HUES64 (cell line): Measurements from ENCODE around the gene CTDP1.
"Not testable (repeated sequence)": the region's sequence is repeated elsewhere in the genome, so short reads cannot be mapped to it uniquely, and the experiment has no call there.

Experiments used
- H3K27ac ChIP-seq: 2 replicates; pipeline ENCODE4 v1.7.0; 2013; ENCODE audit warnings: low read depth, low read length, inconsistent platforms
- H3K27me3 ChIP-seq: 2 replicates; pipeline ENCODE4 v1.6.1; 2013; ENCODE audit warnings: mild to moderate bottlenecking, low read length; ENCODE audit not compliant: insufficient read depth
- H3K36me3 ChIP-seq: 2 replicates; pipeline ENCODE4 v1.6.1; 2013; ENCODE audit warnings: mild to moderate bottlenecking, low read length; ENCODE audit not compliant: insufficient read depth
- H3K4me1 ChIP-seq: 2 replicates; pipeline ENCODE4 v1.6.1; 2013; ENCODE audit warnings: mild to moderate bottlenecking, low read length, moderate library complexity; ENCODE audit not compliant: insufficient read depth
- H3K4me3 ChIP-seq: 2 replicates; pipeline ENCODE4 v1.5.1; 2013; ENCODE audit warnings: mild to moderate bottlenecking, low read length, moderate library complexity
- H3K9ac ChIP-seq: 2 replicates; pipeline ENCODE4 v1.6.1; 2013; ENCODE audit warnings: mild to moderate bottlenecking, low read depth, low read length
- H3K9me3 ChIP-seq: 2 replicates; pipeline ENCODE4 v1.6.1; 2013; ENCODE audit warnings: low read depth, low read length; ENCODE audit not compliant: insufficient read depth
- WGBS: fragments of 150-250, 120-280 bp; methylation state at CpG from one replicate; pipeline ENCODE4 v1.1.7; 2013; ENCODE audit warnings: missing lambda C conversion rate; 5-methylcytosine and 5-hydroxymethylcytosine counted together

CTDP1 gene

DNA sequence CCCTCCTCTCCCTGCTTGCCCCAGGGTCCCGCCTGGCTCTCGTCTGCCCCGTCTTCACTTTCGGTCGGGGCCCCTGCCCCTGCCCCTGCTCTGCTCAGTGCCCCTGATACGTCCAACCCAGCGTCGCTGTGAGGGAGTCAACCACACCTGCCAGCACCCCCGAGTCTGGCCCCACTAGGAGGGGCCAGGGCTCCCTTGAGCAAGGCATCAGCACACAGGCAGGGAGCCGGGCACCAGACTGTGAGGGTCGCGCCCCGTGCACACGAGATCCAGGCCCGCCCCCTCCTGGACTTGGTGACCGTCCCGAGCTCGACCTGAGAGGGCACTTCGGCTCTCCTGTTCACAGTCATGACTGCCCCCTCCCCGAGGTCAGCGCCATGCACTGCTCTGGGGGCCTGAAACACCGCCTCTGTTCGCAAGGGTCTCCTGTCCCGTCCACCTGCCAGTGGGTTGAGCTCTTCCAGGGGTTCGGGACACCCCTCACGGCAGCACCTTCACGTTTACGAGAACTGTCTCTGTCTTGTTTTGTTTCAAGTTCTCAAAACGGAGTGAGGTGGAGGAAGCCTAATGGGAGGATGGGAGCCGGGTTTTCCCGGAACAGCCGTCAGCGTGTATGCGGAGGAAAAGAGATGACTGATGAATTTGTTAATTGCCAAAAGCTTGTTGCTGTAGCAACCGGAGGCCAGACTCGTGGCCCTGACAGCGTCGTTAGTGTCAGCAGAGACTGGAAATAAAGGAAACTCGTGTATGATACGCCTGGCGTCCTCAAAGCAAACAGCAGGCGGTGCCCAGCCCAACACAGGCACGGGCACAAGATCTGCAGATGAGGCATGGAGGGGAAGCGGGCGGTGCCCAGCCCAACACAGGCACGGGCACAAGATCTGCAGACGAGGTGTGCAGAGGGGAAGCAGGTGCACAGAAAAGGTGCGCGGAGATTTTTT, 69.9 kb downstream of the CTDP1 start:
- Histone ChIP-seq H3K9me3 (no peaks in the 10 kb centered on the region), H3K4me3 (no peak overlapping the region), H3K9ac (no peak overlapping the region), H3K4me1 (no peaks in the 10 kb centered on the region), H3K36me3 (peaks cover 14% of the 10 kb centered on the region), H3K27ac (no peak overlapping the region), H3K27me3 (no peaks in the 10 kb centered on the region)
- WGBS: 93% methylated on average over 49 of the region's 49 CpGs

DNA sequence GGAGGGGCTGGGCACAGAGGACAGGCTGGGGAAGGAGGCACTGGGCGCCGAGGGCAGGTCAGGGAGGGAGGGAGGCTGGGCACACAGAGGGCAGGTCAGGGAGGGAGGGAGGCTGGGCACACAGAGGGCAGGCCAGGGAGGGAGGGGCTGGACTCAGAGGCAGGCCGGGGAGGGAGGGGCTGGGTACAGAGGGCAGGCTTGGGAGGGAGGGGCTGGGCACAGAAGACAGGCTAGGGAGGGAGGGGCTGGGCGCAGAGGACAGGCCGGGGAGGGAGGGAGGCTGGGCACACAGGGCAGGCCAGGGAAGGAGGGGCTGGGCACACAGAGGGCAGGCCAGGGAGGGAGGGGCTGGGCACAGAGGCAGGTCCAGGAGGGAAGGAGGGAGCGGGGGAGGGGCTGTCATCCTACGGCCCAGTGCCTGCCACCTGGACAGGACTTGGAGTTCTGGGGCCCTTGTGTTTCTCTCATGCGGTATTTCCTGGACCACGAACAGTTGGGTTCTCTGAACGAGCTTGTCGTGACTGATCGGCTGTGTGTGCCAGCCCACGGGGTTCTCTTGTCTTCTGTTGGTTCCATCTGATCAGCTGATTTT, 71.5 kb downstream of the CTDP1 start:
- WGBS: 92% methylated on average over 13 of the region's 13 CpGs
- no peak overlapping the region for H3K9ac ChIP-seq
- no peaks in the 10 kb centered on the region for H3K4me1 ChIP-seq
- peaks cover 20% of the 10 kb centered on the region for H3K36me3 ChIP-seq
- no peak overlapping the region for H3K27ac ChIP-seq
- H3K27me3 ChIP-seq: no peaks in the 10 kb centered on the region
- no peak overlapping the region for H3K4me3 ChIP-seq
- H3K9me3 ChIP-seq: no peaks in the 10 kb centered on the region

DNA sequence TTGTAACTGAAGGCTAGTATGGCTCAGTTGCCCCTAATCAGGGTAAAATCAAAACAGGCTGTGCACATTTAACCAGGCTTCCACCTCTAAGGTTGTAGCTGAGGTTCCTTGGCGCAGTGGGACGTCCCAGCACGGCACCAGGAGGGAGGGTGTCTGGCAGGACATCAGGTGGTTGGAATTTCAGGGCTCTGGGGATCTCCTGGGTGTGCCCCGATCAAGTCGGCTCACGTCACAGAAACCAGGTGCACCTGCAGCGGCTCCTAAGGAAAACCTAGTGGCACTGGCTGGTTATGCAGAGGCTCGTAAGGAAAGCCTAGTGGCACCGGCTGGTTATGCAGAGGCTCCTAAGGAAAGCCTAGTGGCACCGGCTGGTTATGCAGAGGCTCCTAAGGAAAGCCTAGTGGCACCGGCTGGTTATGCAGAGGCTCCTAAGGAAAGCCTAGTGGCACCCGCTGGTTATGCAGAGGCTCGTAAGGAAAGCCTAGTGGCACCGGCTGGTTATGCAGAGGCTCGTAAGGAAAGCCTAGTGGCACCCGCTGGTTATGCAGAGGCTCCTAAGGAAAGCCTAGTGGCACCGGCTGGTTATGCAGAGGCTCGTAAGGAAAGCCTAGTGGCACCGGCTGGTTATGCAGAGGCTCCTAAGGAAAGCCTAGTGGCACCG, 72.4 kb downstream of the CTDP1 start:
- WGBS: 95% methylated on average over 16 of the region's 20 CpGs
- H3K36me3 ChIP-seq: peaks cover 20% of the 10 kb centered on the region
- H3K27me3 ChIP-seq, H3K4me3 ChIP-seq, H3K9me3 ChIP-seq, H3K9ac ChIP-seq, H3K4me1 ChIP-seq, H3K27ac ChIP-seq: not testable (repeated sequence)

DNA sequence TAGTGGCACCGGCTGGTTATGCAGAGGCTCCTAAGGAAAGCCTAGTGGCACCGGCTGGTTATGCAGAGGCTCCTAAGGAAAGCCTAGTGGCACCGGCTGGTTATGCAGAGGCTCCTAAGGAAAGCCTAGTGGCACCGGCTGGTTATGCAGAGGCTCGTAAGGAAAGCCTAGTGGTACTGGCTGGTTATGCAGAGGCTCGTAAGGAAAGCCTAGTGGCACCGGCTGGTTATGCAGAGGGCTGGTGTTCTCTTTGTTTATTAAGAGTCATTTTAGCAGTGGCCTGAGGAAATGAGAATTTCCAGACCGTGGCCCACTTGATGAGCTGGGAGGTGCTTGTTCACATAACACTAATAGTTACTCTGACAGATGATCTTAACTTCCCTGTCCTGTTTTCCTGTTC, 73.3 kb downstream of the CTDP1 start:
- not testable (repeated sequence) for H3K9me3 ChIP-seq, H3K9ac ChIP-seq, H3K27ac ChIP-seq, H3K27me3 ChIP-seq, H3K4me1 ChIP-seq, H3K4me3 ChIP-seq
- WGBS: 96% methylated on average over 6 of the region's 8 CpGs
- H3K36me3 ChIP-seq: peaks cover 20% of the 10 kb centered on the region

DNA sequence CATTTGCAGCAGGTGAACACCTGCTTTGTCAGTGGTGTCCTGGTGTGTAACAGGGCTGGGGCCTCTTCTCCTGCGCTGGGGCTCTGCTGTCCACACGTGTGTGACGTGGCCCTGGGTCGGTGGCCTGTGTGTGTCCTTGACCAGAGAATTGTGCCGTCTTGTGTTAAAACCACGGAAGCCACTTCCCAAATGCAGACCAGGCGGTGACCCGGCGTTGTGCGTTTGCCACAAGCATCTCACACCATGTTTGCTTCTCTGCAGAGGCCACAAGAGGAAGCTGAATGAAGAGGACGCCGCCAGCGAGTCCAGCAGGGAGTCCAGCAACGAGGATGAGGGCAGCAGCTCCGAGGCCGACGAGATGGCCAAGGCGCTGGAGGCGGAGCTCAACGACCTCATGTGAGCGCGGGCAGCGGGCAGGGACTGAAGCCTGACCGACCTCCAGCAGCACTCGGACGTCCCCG, 73.8 kb downstream of the CTDP1 start:
- WGBS: 93% methylated on average over 27 of the region's 27 CpGs
- Histone ChIP-seq H3K9me3 (no peaks in the 10 kb centered on the region), H3K9ac (no peak overlapping the region), H3K27ac (no peak overlapping the region), H3K4me1 (no peaks in the 10 kb centered on the region), H3K4me3 (no peak overlapping the region), H3K36me3 (peaks cover 20% of the 10 kb centered on the region), H3K27me3 (no peaks in the 10 kb centered on the region)

DNA sequence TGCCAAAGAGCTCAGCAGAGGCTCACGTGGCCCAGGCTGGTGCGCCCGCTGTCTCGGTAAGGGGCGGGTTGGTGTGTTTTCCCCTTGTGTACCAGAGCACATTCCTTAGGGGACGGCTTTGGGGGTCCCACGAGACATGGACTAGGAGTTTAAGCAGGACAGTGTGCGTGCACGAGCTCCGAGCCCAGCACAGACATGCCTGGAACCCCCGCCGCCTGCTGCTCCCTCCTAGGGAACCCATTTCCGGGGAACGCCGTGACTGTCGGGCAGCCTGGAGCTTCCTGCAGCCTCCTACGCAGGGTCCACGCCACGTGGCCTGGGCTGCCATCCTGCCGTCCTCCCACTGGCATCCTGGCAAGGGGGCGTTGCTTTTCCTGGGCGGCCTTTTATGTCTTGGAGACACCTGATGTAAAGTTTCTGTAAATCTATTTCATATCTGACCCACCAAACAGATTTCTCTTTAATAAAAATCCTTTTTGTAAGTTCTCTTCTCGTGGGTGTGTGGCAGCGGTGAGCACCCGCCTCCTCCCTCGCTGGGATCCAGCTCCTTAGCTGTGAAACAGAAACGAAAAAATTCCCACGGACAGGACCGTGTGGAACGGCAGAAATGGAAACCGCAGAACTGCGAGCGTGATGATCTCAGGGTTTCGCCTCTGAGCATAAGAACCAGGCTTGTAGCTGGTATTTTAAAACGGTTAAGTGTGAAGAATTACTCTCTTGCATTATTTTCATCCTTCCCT, 74.6 kb downstream of the CTDP1 start:
- no peaks in the 10 kb centered on the region for H3K27me3 ChIP-seq
- no peak overlapping the region for H3K4me3 ChIP-seq
- peaks cover 20% of the 10 kb centered on the region for H3K36me3 ChIP-seq
- WGBS: 95% methylated on average over 35 of the region's 35 CpGs
- no peak overlapping the region for H3K27ac ChIP-seq
- H3K4me1 ChIP-seq: no peaks in the 10 kb centered on the region
- H3K9me3 ChIP-seq: no peaks in the 10 kb centered on the region
- H3K9ac ChIP-seq: no peak overlapping the region

DNA sequence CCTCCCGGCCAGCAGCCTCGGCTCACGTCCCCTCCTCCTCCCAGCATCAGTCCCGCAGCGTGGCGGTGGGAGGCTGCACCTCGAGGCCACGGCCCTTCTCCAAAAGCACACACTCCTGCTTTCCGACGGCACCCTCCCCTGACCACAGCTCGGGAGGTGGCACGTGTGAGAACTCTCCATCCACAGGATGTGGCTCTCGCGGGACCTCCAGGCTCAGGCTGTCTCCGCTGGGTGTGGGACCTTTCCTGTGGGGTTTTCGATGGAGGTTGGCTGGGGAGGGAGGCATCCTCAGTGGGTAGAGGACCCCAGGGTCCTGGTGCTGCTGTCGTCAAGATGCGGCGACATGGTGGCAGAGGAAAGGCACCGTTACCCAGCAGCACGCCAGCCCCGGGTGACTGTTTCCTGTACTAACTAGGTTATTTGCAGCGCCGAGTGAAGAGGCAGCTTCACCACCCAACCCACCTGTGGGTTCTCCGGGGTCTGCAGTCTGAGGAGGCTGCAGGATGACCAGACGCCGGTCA, 75.3 kb downstream of the CTDP1 start:
- 96% methylated on average over 27 of the region's 27 CpGs for WGBS
- no peak overlapping the region for H3K27ac ChIP-seq
- no peaks in the 10 kb centered on the region for H3K27me3 ChIP-seq
- H3K4me3 ChIP-seq: no peak overlapping the region
- no peaks in the 10 kb centered on the region for H3K9me3 ChIP-seq
- H3K4me1 ChIP-seq: no peaks in the 10 kb centered on the region
- no peak overlapping the region for H3K9ac ChIP-seq
- H3K36me3 ChIP-seq: peaks cover 20% of the 10 kb centered on the region

DNA sequence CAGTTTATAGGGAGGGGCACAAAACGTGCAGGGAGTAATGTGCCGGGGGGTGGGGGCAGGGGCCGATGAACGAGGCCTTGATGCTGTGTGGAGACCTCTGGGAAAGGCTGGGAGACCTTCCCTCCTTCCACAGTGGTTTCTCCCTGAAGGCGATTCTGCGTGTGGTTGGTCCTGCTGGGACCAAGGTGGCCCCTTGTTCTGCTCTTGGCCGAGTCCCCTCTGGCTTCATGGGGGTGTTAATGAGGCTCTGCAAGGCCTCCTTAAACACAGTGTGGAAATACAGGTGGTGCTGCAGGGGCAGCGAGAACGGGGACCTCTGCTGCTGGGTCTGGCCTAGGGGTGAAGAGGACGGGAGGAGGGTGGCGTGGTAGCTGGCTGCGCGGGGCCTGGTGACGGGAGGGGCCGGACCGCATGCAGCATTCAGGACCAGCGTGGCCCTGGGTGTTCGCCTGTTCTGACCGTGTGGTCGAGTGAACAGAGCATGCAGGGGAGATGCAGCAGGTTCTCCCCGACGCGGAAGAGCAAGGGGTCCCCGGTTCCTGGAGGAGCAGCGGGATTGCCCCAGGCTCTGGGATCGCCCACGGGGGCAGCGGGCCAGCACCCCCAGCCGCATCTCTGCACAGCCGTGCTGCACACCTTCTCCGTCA, 76.0 kb downstream of the CTDP1 start:
- WGBS: 92% methylated on average over 31 of the region's 31 CpGs
- H3K27ac ChIP-seq: no peak overlapping the region
- no peaks in the 10 kb centered on the region for H3K4me1 ChIP-seq
- H3K4me3 ChIP-seq: no peak overlapping the region
- no peaks in the 10 kb centered on the region for H3K9me3 ChIP-seq
- no peak overlapping the region for H3K9ac ChIP-seq
- no peaks in the 10 kb centered on the region for H3K27me3 ChIP-seq
- peaks cover 20% of the 10 kb centered on the region for H3K36me3 ChIP-seq

DNA sequence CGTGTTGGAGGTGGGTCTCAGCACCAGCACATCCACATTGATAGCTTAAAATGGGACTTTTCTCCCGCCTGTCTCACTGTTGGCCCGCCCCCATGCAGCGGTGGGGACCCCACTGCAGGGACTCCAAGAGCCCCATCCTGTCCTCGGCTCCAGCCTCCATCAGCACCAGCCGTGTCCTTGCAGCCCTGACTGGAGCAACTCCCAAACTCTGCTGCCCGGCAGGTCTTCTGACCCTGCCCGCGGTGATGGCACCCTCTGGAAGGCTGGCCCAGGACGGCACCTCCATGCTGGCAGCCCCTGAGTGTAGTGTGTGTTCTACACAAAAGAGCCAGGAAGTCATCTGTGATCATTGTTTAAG, 76.5 kb downstream of the CTDP1 start:
- Histone ChIP-seq H3K27me3 (no peaks in the 10 kb centered on the region), H3K36me3 (peaks cover 20% of the 10 kb centered on the region), H3K9me3 (no peaks in the 10 kb centered on the region), H3K27ac (no peak overlapping the region), H3K9ac (no peak overlapping the region), H3K4me1 (no peaks in the 10 kb centered on the region), H3K4me3 (no peak overlapping the region)
- 95% methylated on average over 10 of the region's 10 CpGs for whole genome bisulfite sequencing

DNA sequence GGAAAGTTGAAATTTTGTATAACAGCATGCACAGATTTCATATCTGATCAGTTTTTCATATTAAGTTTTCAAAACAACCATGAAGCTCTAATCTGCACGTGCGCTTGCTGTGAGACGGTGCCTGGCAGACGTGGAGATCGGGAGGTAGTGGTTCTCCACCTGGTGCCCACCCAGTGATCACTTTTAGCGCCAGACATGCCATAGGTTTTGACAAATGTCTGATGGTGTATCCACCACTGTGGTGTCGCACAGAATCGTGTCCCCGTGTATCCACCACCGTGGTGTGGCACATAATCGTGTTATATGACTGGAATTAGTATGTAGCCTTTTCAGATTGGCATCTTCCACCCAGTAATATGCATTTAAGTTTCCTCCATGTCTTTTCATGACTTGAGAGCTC, 77.2 kb downstream of the CTDP1 start:
- Histone ChIP-seq H3K4me3 (no peak overlapping the region), H3K27ac (no peak overlapping the region), H3K9ac (no peak overlapping the region), H3K9me3 (no peaks in the 10 kb centered on the region), H3K27me3 (no peaks in the 10 kb centered on the region), H3K4me1 (no peaks in the 10 kb centered on the region), H3K36me3 (peaks cover 20% of the 10 kb centered on the region)
- 97% methylated on average over 11 of the region's 11 CpGs for WGBS
